H1 (cell line): ENCODE results near the gene GPHA2. TPM values are rescaled to one million over a fixed set of nuclear protein-coding genes. Genes with fewer than 3 reads are reported as not detected.

Source experiments
- CTCF ChIA-PET: fragments of 300-600 bp; sonication (Branson Sonifier 250); formaldehyde crosslinking; loops from one replicate; lab custom pipeline; 2021; ENCODE audit not compliant: partially characterized antibody; lab: Charles Lee
- POLR2A ChIA-PET: fragments of 300-600 bp; sonication (Branson Sonifier 250); formaldehyde crosslinking; loops from one replicate; lab custom pipeline; 2021; ENCODE audit warnings: inconsistent platforms; ENCODE audit not compliant: partially characterized antibody; lab: Charles Lee
- DNase-seq, 2 experiments: peaks; one replicate each; pipeline versions ENCODE4 v3.0.0 to v3.0.0-alpha.2; 2010 to 2022; ENCODE audit warnings: low spot score in 2 of 2, low read depth in 1 of 2, mixed read lengths in 1 of 2
- FAIRE-seq: peaks from 2 replicates; lab custom pipeline; 2011; peaks lifted over from hg19 to GRCh38; lab: Jason Lieb, UNC
- H2AFZ ChIP-seq: 2 replicates; pipeline ENCODE4 v1.8.1; 2012; ENCODE audit warnings: low read length, inconsistent platforms
- H2AK5ac ChIP-seq: 2 replicates; pipeline ENCODE4 v1.6.1; 2013; ENCODE audit warnings: low read depth, low read length
- H2BK120ac ChIP-seq: replicated peaks from 2 replicates; pipeline ENCODE3; 2013; ENCODE audit warnings: low read depth, low read length, inconsistent platforms
- H2BK12ac ChIP-seq: 2 replicates; pipeline ENCODE4 v1.6.1; 2013; ENCODE audit warnings: low read depth, low read length
- H2BK15ac ChIP-seq: 2 replicates; pipeline ENCODE4 v1.6.1; 2013; ENCODE audit warnings: low read length
- H2BK20ac ChIP-seq: 2 replicates; pipeline ENCODE4 v1.6.1; 2013; ENCODE audit warnings: low read length
- H2BK5ac ChIP-seq: 2 replicates; pipeline ENCODE4 v1.6.1; 2013; ENCODE audit warnings: low read depth, low read length
- H3K14ac ChIP-seq: 2 replicates; pipeline ENCODE4 v1.6.1; 2013; ENCODE audit warnings: inconsistent platforms; ENCODE audit not compliant: insufficient read length
- H3K18ac ChIP-seq: 2 replicates; pipeline ENCODE4 v1.6.1; 2013; ENCODE audit warnings: low read length; ENCODE audit errors: extremely low read depth
- H3K23ac ChIP-seq: 2 replicates; pipeline ENCODE4 v1.6.1; 2013; ENCODE audit warnings: inconsistent platforms; ENCODE audit not compliant: insufficient read length
- H3K23me2 ChIP-seq: 2 replicates; pipeline ENCODE4 v1.6.1; 2013; ENCODE audit warnings: low read depth, low read length
- H3K27ac ChIP-seq: 2 replicates; pipeline ENCODE4 v1.6.1; 2011; ENCODE audit warnings: low read depth, low read length, inconsistent platforms
- H3K27me3 ChIP-seq, 4 experiments: replicated peaks in 1 of 4; 1 replicate in 1 of 4; 2 replicates in 3 of 4; pipeline versions ENCODE4 v1.6.1 to v1.8.1; 2011 to 2013; ENCODE audit warnings: low read length in 3 of 4, mild to moderate bottlenecking in 3 of 4, inconsistent platforms in 2 of 4, mixed read lengths in 2 of 4, moderate library complexity in 1 of 4; ENCODE audit not compliant: control insufficient read depth in 3 of 4, insufficient read depth in 3 of 4; ENCODE audit errors: extremely low read depth in 1 of 4
- H3K36me3 ChIP-seq, 4 experiments: 2 replicates each; pipeline versions ENCODE4 v1.6.1 to v1.8.1; 2011 to 2013; ENCODE audit warnings: mild to moderate bottlenecking in 4 of 4, low read length in 3 of 4, moderate library complexity in 2 of 4, control low read depth in 1 of 4, inconsistent platforms in 1 of 4; ENCODE audit not compliant: insufficient read depth in 4 of 4, control insufficient read depth in 2 of 4
- H3K4ac ChIP-seq: replicated peaks from 2 replicates; pipeline ENCODE3; 2013; ENCODE audit warnings: low read length, low read depth, mixed read lengths, inconsistent platforms; ENCODE audit not compliant: insufficient read length
- H3K4me1 ChIP-seq, 4 experiments: replicated peaks in 1 of 4; 1 replicate in 1 of 4; 2 replicates in 3 of 4; pipeline versions ENCODE4 v1.6.1 to v1.8.1; 2011 to 2013; ENCODE audit warnings: low read length in 3 of 4, inconsistent platforms in 2 of 4, mixed read lengths in 1 of 4; ENCODE audit not compliant: insufficient read depth in 4 of 4, control insufficient read depth in 3 of 4
- H3K4me2 ChIP-seq, 2 experiments: 2 replicates each; pipeline versions ENCODE4 v1.6.1 to v1.8.1; 2011 to 2013; ENCODE audit warnings: low read depth in 2 of 2, low read length in 2 of 2, control low read depth in 1 of 2, inconsistent platforms in 1 of 2, mild to moderate bottlenecking in 1 of 2; ENCODE audit not compliant: insufficient read depth in 1 of 2
- H3K4me3 ChIP-seq, 4 experiments: fragments of 200-600, 300-600 bp in 1 of 4; sonication (generic), shearing (Covaris generic), sonication (Bioruptor Twin) in 1 of 4; 2 replicates each; pipeline versions ENCODE4 v1.5.1 to v1.8.1; 2011 to 2016; ENCODE audit warnings: low read length in 4 of 4, low read depth in 3 of 4, control low read depth in 2 of 4, inconsistent platforms in 2 of 4, mild to moderate bottlenecking in 2 of 4, mixed read lengths in 1 of 4, moderate library complexity in 1 of 4; ENCODE audit not compliant: insufficient read depth in 2 of 4; ENCODE audit errors: extremely low read depth in 1 of 4
- H3K56ac ChIP-seq: replicated peaks from 2 replicates; pipeline ENCODE3; 2013; ENCODE audit warnings: low read depth, mild to moderate bottlenecking, mixed read lengths, low read length, inconsistent platforms; ENCODE audit not compliant: insufficient read length
- H3K79me1 ChIP-seq: 2 replicates; pipeline ENCODE4 v1.6.1; 2013; ENCODE audit warnings: low read depth, low read length, control low read depth
- H3K79me2 ChIP-seq, 2 experiments: 2 replicates each; pipeline versions ENCODE4 v1.6.1 to v1.8.1; 2012 to 2013; ENCODE audit warnings: low read length in 2 of 2, mild to moderate bottlenecking in 2 of 2, inconsistent platforms in 1 of 2; ENCODE audit not compliant: insufficient read depth in 2 of 2, control insufficient read depth in 1 of 2
- H3K9ac ChIP-seq, 4 experiments: replicated peaks in 1 of 4; 1 replicate in 1 of 4; 2 replicates in 3 of 4; pipeline versions ENCODE4 v1.6.1 to v1.8.1; 2011 to 2013; ENCODE audit warnings: low read depth in 3 of 4, low read length in 3 of 4, control low read depth in 2 of 4, mild to moderate bottlenecking in 2 of 4, moderate library complexity in 2 of 4, inconsistent platforms in 1 of 4; ENCODE audit errors: extremely low read depth in 1 of 4
- H3K9me3 ChIP-seq, 2 experiments: 2 replicates each; pipeline versions ENCODE4 v1.6.1 to v1.8.1; 2012 to 2013; ENCODE audit warnings: mild to moderate bottlenecking in 2 of 2, moderate library complexity in 2 of 2, control low read depth in 1 of 2, inconsistent platforms in 1 of 2, low read depth in 1 of 2, low read length in 1 of 2, mixed read lengths in 1 of 2; ENCODE audit not compliant: insufficient read depth in 2 of 2
- H4K20me1 ChIP-seq, 2 experiments: replicated peaks in 1 of 2; 2 replicates each; pipeline versions ENCODE3 to v1.8.1; 2011 to 2013; ENCODE audit warnings: inconsistent platforms in 2 of 2, low read length in 2 of 2, mild to moderate bottlenecking in 1 of 2; ENCODE audit not compliant: insufficient read depth in 2 of 2, control insufficient read depth in 1 of 2
- H4K5ac ChIP-seq: 2 replicates; pipeline ENCODE4 v1.6.1; 2013; ENCODE audit warnings: low read length, low read depth, mixed read lengths, inconsistent platforms; ENCODE audit not compliant: insufficient read length
- H4K8ac ChIP-seq: 2 replicates; pipeline ENCODE4 v1.8.0; 2013; ENCODE audit warnings: mild to moderate bottlenecking, moderate library complexity, low read length, inconsistent platforms; ENCODE audit not compliant: insufficient read depth; ENCODE audit errors: extremely low read depth
- H4K91ac ChIP-seq: replicated peaks from 2 replicates; pipeline ENCODE3; 2013; ENCODE audit warnings: low read length, mixed read lengths, inconsistent platforms; ENCODE audit not compliant: insufficient read length
- BACH1 ChIP-seq: IDR thresholded peaks from 2 replicates; pipeline ENCODE4 v1.6.1; 2012; ENCODE audit warnings: low read length, improper control_type of control experiment
- CBX5 ChIP-seq: fragments of 300-800, 300-1000 bp; sonication (generic); IDR thresholded peaks from 2 replicates; pipeline ENCODE4 v1.7.1; 2016; ENCODE audit warnings: antibody characterized with exemption, low read length, low read depth
- EP300 ChIP-seq, 2 experiments: IDR thresholded peaks; 1 replicate in 1 of 2; 2 replicates in 1 of 2; pipeline ENCODE4 v1.6.1; 2011 to 2012; ENCODE audit warnings: low read depth in 2 of 2, low read length in 2 of 2, mild to moderate bottlenecking in 2 of 2, borderline replicate concordance in 1 of 2, inconsistent platforms in 1 of 2, moderate library complexity in 1 of 2
- EZH2 ChIP-seq: fragments of 200-600 bp; sonication (generic); IDR thresholded peaks from 2 replicates; pipeline ENCODE4 v1.7.1; 2012; ENCODE audit warnings: low read depth, mild to moderate bottlenecking, moderate library complexity, low read length, inconsistent platforms; ENCODE audit not compliant: severe bottlenecking
- GABPA ChIP-seq: IDR thresholded peaks from 2 replicates; pipeline ENCODE4 v1.6.1; 2011; ENCODE audit warnings: mild to moderate bottlenecking, low read length, moderate library complexity, borderline replicate concordance; ENCODE audit not compliant: insufficient read depth
- JUND ChIP-seq: IDR thresholded peaks from 2 replicates; pipeline ENCODE4 v1.6.1; 2011; ENCODE audit warnings: mild to moderate bottlenecking, improper control_type of control experiment, low read length
- MAX ChIP-seq: IDR thresholded peaks from 2 replicates; pipeline ENCODE4 v1.6.1; 2012; ENCODE audit warnings: inconsistent platforms
- SIX5 ChIP-seq: IDR thresholded peaks from 2 replicates; pipeline ENCODE4 v1.6.1; 2011; ENCODE audit warnings: mild to moderate bottlenecking, low read depth, low read length
- SP2 ChIP-seq: IDR thresholded peaks from 2 replicates; pipeline ENCODE4 v1.6.1; 2012; ENCODE audit warnings: mild to moderate bottlenecking, low read length, inconsistent platforms
- SP4 ChIP-seq: IDR thresholded peaks from 2 replicates; pipeline ENCODE4 v1.6.1; 2012; ENCODE audit warnings: low read length, inconsistent platforms
- SRF ChIP-seq: IDR thresholded peaks from 2 replicates; pipeline ENCODE4 v1.6.1; 2011; ENCODE audit warnings: mild to moderate bottlenecking, low read depth, low read length, moderate library complexity
- TAF7 ChIP-seq: optimal IDR thresholded peaks from 2 replicates; pipeline ENCODE3; 2011; ENCODE audit warnings: low read depth, mild to moderate bottlenecking, inconsistent platforms, low read length, moderate library complexity, borderline replicate concordance
- WGBS, 2 experiments: shearing (Covaris generic) in 1 of 2; methylation state at CpG; one replicate each; pipeline versions ENCODE4 v1.1.6 to v1.1.7; 2013 to 2015; ENCODE audit warnings: low lambda C conversion rate in 2 of 2, mixed read lengths in 2 of 2, inconsistent platforms in 1 of 2, low coverage in 1 of 2, missing lambda C conversion rate in 1 of 2; ENCODE audit not compliant: insufficient replicate concordance in 2 of 2, insufficient coverage in 1 of 2, insufficient read length in 1 of 2; ENCODE audit errors: extremely low coverage in 1 of 2, missing lambda C conversion rate in 1 of 2; 5-methylcytosine and 5-hydroxymethylcytosine counted together
- polyA plus RNA-seq, 7 experiments: library from polyadenylated mRNA; depleted of rRNA in 3 of 7; stranded (reverse) in 5 of 7; unstranded in 2 of 7; fragments of >200 nt in 5 of 7; fragments of 200-250 nt in 2 of 7; gene quantifications; 1 replicate in 5 of 7; 2 replicates in 1 of 7; 4 replicates in 1 of 7; pipeline versions ENCODE4 v1.2.1 to v1.2.3, GENCODE V29; 2011 to 2013; ENCODE audit warnings: missing spikeins in 2 of 7, mixed read lengths in 2 of 7
- total RNA-seq: library from RNA; stranded (reverse); fragmentation: NEBNext Ultra II Directional; extraction: Animal tissue kit (Norgen Biotek cat#: 25700); gene quantifications from 2 replicates; pipeline ENCODE4 v1.2.1, GENCODE V29; 2021

GPHA2 gene
- total and polyA plus RNA-seq, 2 of the 8 experiments (the other 6 are each of a cell fraction or from before 2014, with no cell fraction given): 0.97 to 4.4 TPM

- H2AFZ ChIP-seq: peak overlapping the region; percentile 98; the same call in 1 of the 2 replicates
- WGBS, 2 experiments: 93% methylated on average over 11 of the region's 11 CpGs; no CpG with 5 or more reads in 1 of the 2 experiments
- TF ChIP-seq TAF7 (no peak), SP2 (no peak), SRF (no peak), GABPA (no peak), SP4 (no peak), SIX5 (no peak), EP300 (IDR thresholded peaks at IDR 0.05; ENCODE audit: borderline replicate concordance in 1 of 2, low read depth in 2 of 2, low read length in 2 of 2) (no peak), EZH2 (no peak), BACH1 (no peak), CBX5 (no peak), MAX (no peak), JUND (no peak)
These were observed 12.5 kb downstream of the GPHA2 start for GRCh38 chr11:64923151-64923661.

More at GRCh38 chr11:64923151-64923661, 12.5 kb downstream of the GPHA2 start:
- H2BK12ac ChIP-seq: peak overlapping the region; percentile 41; the same call in 1 of the 2 replicates
- H4K8ac ChIP-seq: peak overlapping the region; percentile 82
- H3K27ac ChIP-seq: no peak overlapping the region
- no peak overlapping the region for H3K14ac ChIP-seq
- no peak overlapping the region for H3K18ac ChIP-seq
- H3K4me3 ChIP-seq: no peak overlapping the region; a peak in 1 of 8 replicates
- H2BK20ac ChIP-seq: no peak overlapping the region
- FAIRE-seq (no peak), DNase-seq (no peak)
- H2BK120ac ChIP-seq: no peak overlapping the region
- peak overlapping the region; percentile 71 to 84; a peak in 2 of 4 replicates for H3K4me2 ChIP-seq
- H3K9me3 ChIP-seq: no peaks in the 10 kb centered on the region
- no peak overlapping the region for H4K5ac ChIP-seq
- no peak overlapping the region for H3K23ac ChIP-seq
- no peak overlapping the region for H3K4ac ChIP-seq
- H3K27me3 ChIP-seq: peaks cover 0 to 6% (median 4%) of the 10 kb centered on the region in 4 experiments; a peak in 4 of 7 replicates
- H3K79me2 ChIP-seq: no peaks in the 10 kb centered on the region
- H2AK5ac ChIP-seq: no peak overlapping the region
- ChIA-PET POLR2A (interaction anchor here (0.9 to 2.0 kb wide), 6 partner anchors 11 to 189 kb away, joined by 3 to 11 read pairs (median 4); partner anchors contain the start of genes EHD1 and SF1), CTCF (interaction anchor here (0.6 to 2.4 kb wide), 5 partner anchors 11 to 565 kb away, joined by 3 to 7 read pairs (median 3); partner anchors contain the start of gene BATF2)
- peak overlapping the region; percentile 52 for H4K91ac ChIP-seq
- H3K36me3 ChIP-seq: no peaks in the 10 kb centered on the region; a peak in 1 of 8 replicates
- H3K4me1 ChIP-seq: peaks cover 0 to 7% (median 4%) of the 10 kb centered on the region in 4 experiments; a peak in 5 of 7 replicates
- H3K23me2 ChIP-seq: peaks cover 8% of the 10 kb centered on the region; the same call in 1 of the 2 replicates
- H4K20me1 ChIP-seq: no peaks in the 10 kb centered on the region
- peak overlapping the region; percentile 87; the same call in 1 of the 2 replicates for H2BK5ac ChIP-seq
- H2BK15ac ChIP-seq: peak overlapping the region; percentile 65
- no peaks in the 10 kb centered on the region for H3K79me1 ChIP-seq
- H3K56ac ChIP-seq: no peak overlapping the region
- H3K9ac ChIP-seq: peak overlapping the region in 2 of 4 experiments; percentile 8 to 39; a peak in 1 of 7 replicates
